ENCODE measurements around the gene IFT80. TPM values are rescaled to one million over a fixed set of nuclear protein-coding genes. Genes with fewer than 3 reads are reported as not detected.
A peak's percentile ranks its signal among the peaks of the same experiment; 100 is the strongest.

Gene IFT80
- 32.3 and 42.2 TPM in 2 replicates for total RNA-seq

GRCh38 chr3:160399125-160400029 lies at the start of gene IFT80, which contains the start of gene SMC4:
Gene IFT80, minus strand, starts transcription at chr3:160399225. Its CDS starts 14,625 bp downstream, at chr3:160384600.
Gene SMC4, plus strand, starts transcription at chr3:160399650. Its CDS starts 1,177 bp downstream, at chr3:160400827.

GRCh38 chr3:160225176-160226025 lies 173.6 kb downstream of the IFT80 start, which contains the start of gene C3orf80:
Gene C3orf80, plus strand, starts transcription at chr3:160225422. Its CDS starts 214 bp downstream, at chr3:160225636.

Small RNA genes within 50 kb of the gene (small RNA-seq; reads per million reads assigned to genes)
- gene MIR15B (4,960 reads per million, percentile 100 among the genes with 10 or more reads in this experiment), gene MIR16-2 (64.7 reads per million, percentile 98 among the genes with 10 or more reads in this experiment)

Other genes with a start within 250 kb of the IFT80 start
- not detected in 2 replicates for gene C3orf80, start 173.8 kb downstream of the IFT80 start, total RNA-seq
- 245 and 315 TPM in 2 replicates for gene SMC4, start 425 bp upstream of the IFT80 start, total RNA-seq
- gene TRIM59, start 50.6 kb upstream of the IFT80 start, total RNA-seq: 40.6 and 63.5 TPM in 2 replicates
- gene KPNA4, start 166.3 kb upstream of the IFT80 start, total RNA-seq: 66.2 and 79.5 TPM in 2 replicates

Measured in thoracic aorta endothelial cell (primary cell).